Measurements from ENCODE around the gene HOXA4. TPM values are rescaled to one million over a fixed set of nuclear protein-coding genes. Genes with fewer than 3 reads are reported as not detected.

HOXA4 gene
- total RNA-seq, 4 donors from 2014 or later: 0.14 to 7.7 (median 0.26) TPM; not detected in 1

DNA sequence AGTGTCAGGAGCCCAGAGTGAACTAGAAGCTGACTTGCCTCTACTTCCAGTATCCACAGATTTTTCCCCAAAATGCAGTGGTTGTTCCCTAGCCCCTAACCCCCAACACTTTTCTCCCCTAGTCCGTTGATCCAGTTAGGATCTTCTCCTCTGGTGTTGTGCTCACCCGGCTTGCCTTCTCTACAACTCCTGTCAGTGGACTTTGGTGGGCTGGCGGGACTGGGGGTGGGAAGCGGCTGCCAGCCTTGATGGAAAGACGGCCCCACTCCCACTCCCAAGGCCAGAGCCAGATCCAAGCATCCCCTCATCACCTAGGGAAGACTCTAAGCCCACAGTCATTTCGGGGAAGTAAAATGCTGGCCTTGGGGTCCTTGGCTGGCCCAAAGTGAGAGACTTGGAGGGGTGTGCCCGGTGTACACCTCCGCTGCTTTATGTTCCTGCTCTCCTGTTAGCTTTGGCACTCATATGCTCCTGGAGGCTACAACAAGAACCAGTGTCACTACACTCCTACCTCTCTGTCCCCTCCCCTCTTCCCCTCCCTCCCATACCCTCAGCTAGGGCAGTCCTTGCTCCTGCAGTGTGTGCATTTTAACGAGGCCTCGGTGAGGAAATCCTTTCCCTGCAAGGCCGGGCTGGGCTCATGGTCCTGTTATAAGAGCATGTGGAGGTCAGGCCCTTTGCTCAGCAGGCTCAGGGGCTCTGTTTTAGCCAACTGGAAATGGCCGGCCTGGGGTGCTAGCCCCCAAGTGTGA, 44.5 kb upstream of the HOXA4 start:
- intact Hi-C loops (cut with DNase I; ENCODE audit: low total_unique reads): no loop called here
- TF ChIP-seq, protein P1, sequence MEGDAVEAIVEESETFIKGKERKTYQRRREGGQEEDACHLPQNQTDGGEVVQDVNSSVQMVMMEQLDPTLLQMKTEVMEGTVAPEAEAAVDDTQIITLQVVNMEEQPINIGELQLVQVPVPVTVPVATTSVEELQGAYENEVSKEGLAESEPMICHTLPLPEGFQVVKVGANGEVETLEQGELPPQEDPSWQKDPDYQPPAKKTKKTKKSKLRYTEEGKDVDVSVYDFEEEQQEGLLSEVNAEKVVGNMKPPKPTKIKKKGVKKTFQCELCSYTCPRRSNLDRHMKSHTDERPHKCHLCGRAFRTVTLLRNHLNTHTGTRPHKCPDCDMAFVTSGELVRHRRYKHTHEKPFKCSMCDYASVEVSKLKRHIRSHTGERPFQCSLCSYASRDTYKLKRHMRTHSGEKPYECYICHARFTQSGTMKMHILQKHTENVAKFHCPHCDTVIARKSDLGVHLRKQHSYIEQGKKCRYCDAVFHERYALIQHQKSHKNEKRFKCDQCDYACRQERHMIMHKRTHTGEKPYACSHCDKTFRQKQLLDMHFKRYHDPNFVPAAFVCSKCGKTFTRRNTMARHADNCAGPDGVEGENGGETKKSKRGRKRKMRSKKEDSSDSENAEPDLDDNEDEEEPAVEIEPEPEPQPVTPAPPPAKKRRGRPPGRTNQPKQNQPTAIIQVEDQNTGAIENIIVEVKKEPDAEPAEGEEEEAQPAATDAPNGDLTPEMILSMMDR (IDR thresholded peaks at IDR 0.05): no peak
- peak; percentile 25 to 36 for TF ChIP-seq POLR2A (IDR thresholded peaks at IDR 0.05)
- Histone ChIP-seq H3K27me3 (no peaks in the 10 kb centered on the region), H3K4me1 (no peaks in the 10 kb centered on the region), H3K36me3 (no peaks in the 10 kb centered on the region), H3K27ac (peak overlapping the region; percentile 94 to 96), H3K4me3 (peak overlapping the region; percentile 58 to 66), H3K9me3 (no peaks in the 10 kb centered on the region)
- DNase-seq: peak; percentile 54 to 73

- no peaks in the 10 kb centered on the region for H3K4me1 ChIP-seq
- H3K27ac ChIP-seq: peak within 1 kb of the TSS; percentile 94 to 96
- intact Hi-C loops (cut with DNase I; ENCODE audit: low total_unique reads): no loop called here
- H3K36me3 ChIP-seq: no peaks in the 10 kb centered on the region
- TF ChIP-seq, protein P1 (IDR thresholded peaks at IDR 0.05): no peak
- peak; percentile 54 to 68 for TF ChIP-seq POLR2A (IDR thresholded peaks at IDR 0.05)
- no peaks in the 10 kb centered on the region for H3K9me3 ChIP-seq
- H3K4me3 ChIP-seq: peak within 1 kb of the TSS; percentile 58 to 66
- DNase-seq: peak; percentile 87 to 88
- H3K27me3 ChIP-seq: no peaks in the 10 kb centered on the region
These were observed 43.7 kb upstream of the HOXA4 start, which contains the start of gene HOXA10 for GRCh38 chr7:27173956-27174873. TSS of gene HOXA10 (minus strand) at chr7:27174320. CDS start at chr7:27174306, 14 bp downstream.

GRCh38 chr7:27173511-27173955, 43.0 kb upstream of the HOXA4 start:
- Histone ChIP-seq H3K9me3 (no peaks in the 10 kb centered on the region), H3K4me3 (peak overlapping the region; percentile 58 to 66), H3K27ac (peak overlapping the region; percentile 94 to 96), H3K27me3 (no peaks in the 10 kb centered on the region), H3K36me3 (no peaks in the 10 kb centered on the region), H3K4me1 (no peaks in the 10 kb centered on the region)
- intact Hi-C loops (cut with DNase I; ENCODE audit: low total_unique reads): no loop called here
- TF ChIP-seq, protein P1 (IDR thresholded peaks at IDR 0.05): no peak
- no peak for TF ChIP-seq POLR2A (IDR thresholded peaks at IDR 0.05)
- DNase-seq: peak; percentile 28 to 45

DNA sequence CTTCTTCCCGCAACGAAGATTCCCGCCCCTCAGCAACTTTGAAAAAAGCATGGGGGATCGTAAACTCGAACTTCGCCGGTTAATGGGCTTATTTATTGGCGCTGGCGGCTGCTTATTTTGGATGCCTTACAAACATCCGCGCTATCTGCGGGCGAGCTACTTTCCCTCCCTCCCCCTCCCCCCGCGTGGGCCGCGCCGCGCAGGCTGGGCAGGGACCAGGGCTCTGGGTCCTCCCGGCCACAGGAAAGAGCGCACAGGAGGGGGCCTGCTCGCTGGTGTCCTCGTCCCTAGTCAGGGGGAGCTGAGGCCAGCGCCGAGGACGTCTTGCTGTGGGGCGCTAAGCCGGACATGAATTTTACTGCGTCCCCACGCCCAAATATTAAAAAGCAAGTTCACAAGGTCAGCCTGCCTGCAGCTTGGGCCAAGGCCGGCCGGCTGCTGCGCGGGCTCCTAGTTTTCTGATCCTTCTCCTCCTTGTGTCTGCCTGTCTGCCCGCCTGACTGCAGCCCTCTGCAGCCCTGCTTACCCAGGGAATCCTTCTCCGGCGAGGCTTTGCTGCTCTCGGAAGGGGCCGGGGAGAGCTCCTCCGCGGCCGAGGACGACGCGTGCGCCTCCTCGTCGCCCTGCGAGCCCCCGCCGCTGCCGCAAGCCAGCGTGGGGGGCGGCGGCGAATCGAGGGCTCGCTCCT, 42.4 kb upstream of the HOXA4 start:
- Histone ChIP-seq H3K9me3 (no peaks in the 10 kb centered on the region), H3K27me3 (no peaks in the 10 kb centered on the region), H3K36me3 (no peaks in the 10 kb centered on the region), H3K27ac (peak overlapping the region; percentile 94 to 96), H3K4me3 (peak overlapping the region; percentile 58 to 66), H3K4me1 (no peaks in the 10 kb centered on the region)
- TF ChIP-seq POLR2A (IDR thresholded peaks at IDR 0.05): peak; percentile 60 to 68
- TF ChIP-seq, protein P1 (IDR thresholded peaks at IDR 0.05): no peak
- intact Hi-C loops (cut with DNase I; ENCODE audit: low total_unique reads): no loop called here
- peak; percentile 94 to 96 for DNase-seq
